Uterus (tissue), 2 donors: ENCODE results near the gene ABHD16B.

ENCODE experiments used
- CTCF ChIP-seq, 4 experiments: fragments of 200-600 bp in 2 of 4; fragments of 450-650 bp in 2 of 4; sonication (generic) in 2 of 4; IDR thresholded peaks; one replicate each; pipeline ENCODE4 v1.5.1; 2016 to 2019; ENCODE audit warnings: antibody characterized with exemption in 4 of 4, mild to moderate bottlenecking in 2 of 4, moderate library complexity in 1 of 4
- POLR2A ChIP-seq, 2 donors: fragments of 450-650 bp; IDR thresholded peaks; one replicate each; pipeline ENCODE4 v1.6.1; 2016; ENCODE audit warnings: antibody characterized with exemption in 2 of 2, mild to moderate bottlenecking in 1 of 2, moderate library complexity in 1 of 2

- TF ChIP-seq CTCF (IDR thresholded peaks at IDR 0.05) (no peak), POLR2A (IDR thresholded peaks at IDR 0.05) (no peak)
Observed at GRCh38 chr20:63890616-63891015, 29.3 kb downstream of the ABHD16B start.
